GM18873 (cell line): ENCODE data around the gene PSMC3IP.
"Not testable (repeated sequence)": the region's sequence is repeated elsewhere in the genome, so short reads cannot be mapped to it uniquely, and the experiment has no call there.

Source experiments
- ATAC-seq: cut with Tn5 transposase; IDR thresholded peaks from one replicate; pipeline ENCODE4 v1.9.1; 2021; ENCODE audit warnings: mild to moderate bottlenecking, moderate library complexity, moderate number of reproducible peaks; ENCODE audit not compliant: unreplicated experiment, low FRiP score

The PSMC3IP gene

DNA sequence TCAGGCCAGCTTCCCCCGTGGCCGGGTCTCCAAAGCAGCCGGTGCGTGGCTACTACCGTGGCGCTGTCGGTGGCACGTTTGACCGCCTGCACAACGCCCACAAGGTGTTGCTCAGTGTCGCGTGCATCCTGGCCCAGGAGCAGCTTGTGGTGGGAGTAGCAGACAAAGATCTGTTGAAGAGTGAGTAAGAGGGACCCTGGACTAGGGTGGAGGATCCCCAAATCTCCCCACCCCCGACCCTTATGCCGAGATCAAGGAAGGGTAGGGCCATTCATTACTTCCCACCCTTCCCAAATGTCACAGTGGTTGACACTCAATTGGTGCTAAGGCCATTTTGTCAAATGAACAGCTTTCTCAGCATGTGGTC lies 14.4 kb downstream of the PSMC3IP start:
- ATAC-seq: no peak

DNA sequence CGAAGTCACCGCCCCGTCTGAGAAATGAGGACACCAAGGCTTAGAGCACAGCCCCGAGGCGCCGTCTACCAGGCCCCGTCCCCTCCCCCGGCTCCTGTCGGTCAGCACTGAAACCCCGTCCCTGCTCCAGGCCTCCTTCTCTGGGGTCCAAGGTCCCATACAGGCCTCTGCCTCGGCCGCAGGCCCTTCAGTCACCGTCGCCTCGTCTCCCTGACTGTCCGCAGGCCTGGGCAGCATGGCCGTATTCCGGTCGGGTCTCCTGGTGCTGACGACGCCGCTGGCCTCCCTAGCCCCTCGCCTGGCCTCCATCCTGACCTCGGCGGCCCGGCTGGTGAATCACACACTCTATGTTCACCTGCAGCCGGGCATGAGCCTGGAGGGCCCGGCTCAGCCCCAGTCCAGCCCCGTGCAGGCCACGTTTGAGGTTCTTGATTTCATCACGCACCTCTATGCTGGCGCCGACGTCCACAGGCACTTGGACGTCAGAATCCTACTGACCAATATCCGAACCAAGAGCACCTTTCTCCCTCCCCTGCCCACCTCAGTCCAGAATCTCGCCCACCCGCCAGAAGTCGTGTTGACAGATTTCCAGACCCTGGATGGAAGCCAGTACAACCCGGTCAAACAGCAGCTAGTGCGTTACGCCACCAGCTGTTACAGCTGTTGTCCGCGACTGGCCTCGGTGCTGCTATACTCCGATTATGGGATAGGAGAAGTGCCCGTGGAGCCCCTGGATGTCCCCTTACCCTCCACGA lies 15.0 kb downstream of the PSMC3IP start:
- ATAC-seq: no peak

DNA sequence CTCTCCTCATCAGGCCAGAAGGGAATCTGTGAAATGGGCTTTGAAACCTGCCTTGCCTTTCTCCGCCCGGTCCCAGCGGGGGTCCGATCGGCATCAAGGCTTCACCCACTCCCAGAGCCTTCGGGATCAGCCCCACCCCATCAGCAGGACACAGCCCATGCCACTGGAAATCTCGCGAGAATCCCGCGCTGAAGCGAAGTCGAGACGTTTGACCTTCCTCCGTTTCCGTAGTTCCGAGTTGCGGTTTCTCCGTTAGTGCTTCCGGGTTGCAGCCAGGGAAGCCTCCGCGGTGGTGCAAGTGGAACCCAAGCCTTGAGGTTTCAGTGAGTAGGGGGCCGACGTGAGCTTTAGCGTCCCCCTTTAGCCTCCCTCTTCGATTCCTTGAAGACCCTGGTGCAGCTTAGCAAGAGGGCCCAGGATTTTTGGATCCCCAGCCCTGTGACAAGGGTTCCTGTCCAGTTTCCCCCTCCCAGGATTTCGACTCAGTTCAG lies 15.6 kb downstream of the PSMC3IP start, which contains the start of gene COASY:
Gene COASY, plus strand, starts transcription at position 252 of the 491 bp plus-strand sequence. CDS start 475 bp downstream, outside the sequence.
- no peak for ATAC-seq

DNA sequence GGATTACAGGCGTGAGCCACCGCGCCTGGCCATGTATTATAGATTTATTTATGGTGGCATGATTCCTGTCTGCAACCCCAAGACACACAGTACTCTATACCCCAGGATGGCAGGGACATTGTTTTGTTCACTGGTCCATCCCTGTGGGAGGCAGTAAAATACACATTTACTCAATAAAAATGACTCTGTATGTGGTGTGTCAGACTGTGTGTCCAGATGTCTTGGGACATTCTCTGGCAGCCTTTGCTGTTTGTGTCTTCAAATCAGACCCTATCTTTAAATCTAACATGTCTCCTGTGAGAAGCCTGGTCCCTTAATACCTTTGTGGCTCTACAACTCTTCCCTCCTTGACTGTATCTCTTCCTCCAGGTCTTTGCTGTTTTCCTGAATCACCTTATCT lies 17.3 kb downstream of the PSMC3IP start:
- no peak for ATAC-seq

DNA sequence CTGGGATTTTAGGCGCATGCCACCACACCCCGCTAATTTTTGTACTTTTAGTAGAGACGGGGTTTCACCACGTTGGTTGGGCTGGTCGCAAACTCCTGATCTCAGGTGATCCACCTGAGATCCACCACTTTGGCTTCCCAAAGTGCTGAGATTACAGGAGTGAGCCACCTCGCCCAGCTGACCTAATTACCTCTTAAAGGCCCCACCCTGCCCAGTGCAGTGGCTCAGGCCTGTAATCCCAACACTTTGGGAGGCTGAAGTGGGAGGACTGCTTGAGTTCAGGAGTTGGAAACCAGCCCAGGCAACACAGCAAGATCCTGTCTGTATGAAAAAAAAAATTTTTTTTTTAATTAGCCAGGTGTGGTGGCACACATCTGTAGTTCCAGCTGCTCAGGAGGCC lies 18.5 kb downstream of the PSMC3IP start:
- ATAC-seq: no peak

DNA sequence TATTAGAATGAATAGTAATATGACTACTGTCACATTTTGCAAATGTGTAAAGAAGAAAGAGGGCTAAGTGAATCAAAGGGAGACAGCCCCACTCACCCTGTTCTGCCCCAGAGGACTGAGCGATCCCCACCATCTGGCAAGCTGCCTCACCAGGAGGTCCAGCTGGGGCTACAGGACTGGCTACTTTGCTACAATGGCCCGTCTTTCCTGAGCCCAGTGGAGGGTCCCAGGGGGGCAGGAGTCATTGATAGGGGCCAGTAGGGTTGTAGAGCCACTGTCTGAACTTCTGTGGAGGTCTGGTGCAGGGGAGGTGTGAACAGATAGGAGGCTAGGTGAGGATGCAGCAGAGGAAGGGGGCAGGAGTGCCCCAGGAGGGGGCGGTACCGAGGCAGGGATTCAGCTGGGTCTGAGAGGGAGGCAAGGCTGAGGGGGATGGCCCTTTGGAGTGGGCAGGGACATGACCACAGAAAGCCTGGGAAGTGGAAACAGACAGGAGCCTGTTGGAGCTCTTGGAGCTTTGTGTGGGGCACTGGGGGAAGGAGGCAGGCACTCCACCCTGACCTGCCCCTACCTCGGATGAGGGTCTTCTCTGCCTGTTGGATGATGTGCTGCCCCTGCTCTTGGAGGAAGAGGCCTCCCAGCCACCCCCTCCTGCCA lies 21.4 kb downstream of the PSMC3IP start:
- not testable (repeated sequence) for ATAC-seq

DNA sequence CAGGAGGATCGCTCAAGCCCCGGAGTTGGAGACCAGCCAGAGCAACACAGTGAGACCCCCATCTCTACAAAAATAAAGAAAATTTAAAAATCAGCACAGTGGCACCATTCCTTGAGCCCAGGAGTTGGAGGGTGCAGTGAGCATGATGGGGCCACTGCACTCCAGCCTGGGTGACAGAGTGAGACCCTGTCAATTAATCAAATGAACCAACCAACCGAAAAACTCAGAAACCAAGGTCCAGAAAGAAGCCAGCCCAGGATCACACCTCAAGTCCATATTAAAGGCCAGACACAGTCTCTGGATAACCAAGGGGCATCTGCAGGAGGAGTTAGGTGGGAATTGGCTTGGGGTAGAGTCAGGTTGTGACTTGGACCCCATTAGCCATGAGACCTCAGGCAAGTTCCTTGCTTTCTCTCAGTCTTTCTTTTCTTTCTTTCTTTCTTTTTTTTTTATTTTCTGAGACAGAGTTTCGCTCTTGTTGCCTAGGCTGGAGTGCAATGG lies 22.4 kb downstream of the PSMC3IP start:
- no peak for ATAC-seq

DNA sequence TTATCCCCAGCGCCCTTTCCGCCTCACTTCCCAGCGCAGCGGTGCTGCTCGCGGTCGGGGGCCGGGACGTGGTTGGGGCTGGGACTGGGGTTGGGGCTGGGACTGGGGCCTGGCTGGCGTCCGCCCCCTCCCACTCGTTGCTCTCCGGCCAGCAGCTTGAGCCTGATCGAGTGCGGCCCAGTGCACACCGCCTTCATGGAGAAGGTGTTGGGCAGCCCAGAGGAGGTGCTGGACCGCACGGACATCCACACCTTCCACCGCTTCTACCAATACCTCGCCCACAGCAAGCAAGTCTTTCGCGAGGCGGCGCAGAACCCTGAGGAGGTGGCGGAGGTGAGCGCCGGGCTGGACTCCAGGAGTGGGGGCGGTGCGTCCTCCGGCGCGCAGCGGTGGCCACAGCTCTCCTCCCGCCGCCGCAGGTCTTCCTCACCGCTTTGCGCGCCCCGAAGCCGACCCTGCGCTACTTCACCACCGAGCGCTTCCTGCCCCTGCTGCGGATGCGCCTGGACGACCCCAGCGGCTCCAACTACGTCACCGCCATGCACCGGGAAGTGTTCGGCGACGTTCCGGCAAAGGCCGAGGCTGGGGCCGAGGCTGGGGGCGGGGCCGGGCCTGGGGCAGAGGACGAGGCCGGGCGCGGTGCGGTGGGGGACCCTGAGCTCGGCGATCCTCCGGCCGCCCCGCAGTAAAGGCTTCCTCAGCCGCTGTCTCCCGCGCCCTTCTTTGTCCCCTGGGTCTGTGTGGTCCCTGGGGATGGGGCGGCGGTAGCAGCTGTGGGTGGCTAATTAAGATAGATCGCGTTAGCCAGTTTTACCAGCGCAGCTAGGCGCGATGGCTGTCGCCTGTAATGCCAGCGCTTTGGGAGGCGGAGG lies 23.0 kb downstream of the PSMC3IP start:
- no peak for ATAC-seq

DNA sequence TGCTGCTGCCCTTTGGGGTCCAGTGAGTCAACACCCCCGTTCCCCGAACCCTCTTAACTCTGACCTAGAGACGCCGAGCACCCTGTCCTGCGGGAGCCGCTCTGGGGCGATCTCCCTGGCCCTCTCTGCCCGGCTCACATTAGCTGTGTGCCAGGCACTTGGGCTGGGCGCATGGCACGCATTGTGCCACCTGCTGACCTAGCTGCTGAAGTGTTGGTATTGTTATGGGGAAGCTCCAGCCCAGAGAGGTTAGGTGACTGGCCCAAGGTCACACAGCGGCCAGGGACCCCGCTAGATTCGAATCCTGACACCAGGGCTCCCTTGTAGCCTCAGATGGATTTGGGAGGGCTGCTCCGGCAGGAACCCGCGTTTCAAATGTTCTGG lies 23.7 kb downstream of the PSMC3IP start:
- no peak for ATAC-seq

DNA sequence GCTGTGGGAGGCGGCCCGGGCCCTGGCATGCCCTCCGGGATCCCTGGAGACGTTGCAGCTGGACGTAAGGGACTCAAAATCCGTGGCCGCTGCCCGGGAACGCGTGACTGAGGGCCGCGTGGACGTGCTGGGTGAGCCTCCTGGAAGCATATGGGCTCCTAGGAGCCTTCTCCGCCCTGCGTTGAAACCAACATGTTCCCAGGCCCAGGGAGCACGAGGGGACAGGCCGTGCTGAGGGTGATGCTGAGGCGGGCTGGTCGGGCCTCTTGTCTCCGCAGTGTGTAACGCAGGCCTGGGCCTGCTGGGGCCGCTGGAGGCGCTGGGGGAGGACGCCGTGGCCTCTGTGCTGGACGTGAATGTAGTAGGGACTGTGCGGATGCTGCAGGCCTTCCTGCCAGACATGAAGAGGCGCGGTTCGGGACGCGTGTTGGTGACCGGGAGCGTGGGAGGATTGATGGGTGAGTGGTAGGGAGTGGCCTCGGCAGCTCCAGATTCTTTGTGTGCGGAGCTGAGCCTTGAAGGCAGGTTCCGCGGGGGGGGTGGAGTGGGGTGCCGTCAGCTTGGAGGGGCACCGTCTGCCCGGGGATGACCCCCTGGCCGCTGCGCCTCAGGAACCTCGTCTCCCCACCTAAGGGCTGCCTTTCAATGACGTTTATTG lies 24.2 kb downstream of the PSMC3IP start:
- ATAC-seq: no peak

DNA sequence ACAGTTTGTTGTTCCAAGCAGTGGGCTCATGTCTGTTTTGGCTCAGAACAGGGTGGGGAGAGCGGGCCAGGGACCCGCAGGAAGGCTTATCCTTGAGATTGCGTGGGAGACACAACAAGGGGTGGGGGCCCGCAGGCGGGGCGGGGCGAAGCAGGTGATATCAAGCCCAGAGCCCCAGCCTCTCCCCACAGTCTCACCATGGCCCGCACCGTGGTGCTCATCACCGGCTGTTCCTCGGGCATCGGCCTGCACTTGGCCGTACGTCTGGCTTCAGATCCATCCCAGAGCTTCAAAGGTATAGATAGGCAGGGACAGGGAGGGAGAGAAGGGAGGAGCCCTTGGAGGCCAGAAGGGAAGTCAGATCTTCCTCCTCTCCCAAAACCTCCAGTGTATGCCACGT lies 24.8 kb downstream of the PSMC3IP start, which contains the start of gene HSD17B1:
Gene HSD17B1, plus strand, starts transcription at position 188 of the 400 bp plus-strand sequence. Its CDS starts 11 bp downstream, at position 199.
- not testable (repeated sequence) for ATAC-seq

DNA sequence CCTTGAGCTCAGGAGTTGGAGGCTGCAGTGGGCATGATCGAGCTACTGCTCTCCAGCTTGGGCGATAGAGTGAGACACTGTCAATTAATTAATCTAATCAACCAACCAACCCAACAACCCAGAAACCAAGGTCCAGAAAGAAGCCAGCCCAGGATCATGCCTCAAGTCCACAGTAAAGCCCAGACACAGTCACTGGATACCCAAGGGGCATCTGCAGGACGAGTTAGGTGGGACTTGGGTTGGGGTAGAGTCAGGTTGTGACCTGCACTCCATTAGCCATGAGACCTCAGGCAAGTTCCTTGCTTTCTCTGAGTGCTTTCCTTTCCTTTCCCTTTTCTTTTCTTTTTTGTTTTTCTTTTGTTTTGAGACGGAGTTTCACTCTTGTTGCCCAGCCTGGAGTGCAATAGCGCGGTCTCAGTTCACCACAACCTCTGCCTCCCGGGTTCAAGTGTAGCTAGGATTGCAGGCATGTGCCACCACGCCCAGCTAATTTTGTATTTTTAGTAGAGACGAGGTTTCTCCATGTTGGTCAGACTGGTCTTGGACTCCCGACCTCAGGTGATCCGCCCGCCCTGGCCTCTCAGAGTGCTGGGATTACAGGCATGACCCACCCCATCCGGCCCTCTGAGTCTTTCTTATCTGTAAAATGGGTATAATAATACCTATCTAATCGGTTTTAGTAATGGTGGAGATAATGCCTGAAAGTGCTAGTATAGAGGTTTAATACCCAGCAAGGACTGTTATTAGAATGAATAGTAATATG lies 28.4 kb downstream of the PSMC3IP start:
- ATAC-seq: no peak

DNA sequence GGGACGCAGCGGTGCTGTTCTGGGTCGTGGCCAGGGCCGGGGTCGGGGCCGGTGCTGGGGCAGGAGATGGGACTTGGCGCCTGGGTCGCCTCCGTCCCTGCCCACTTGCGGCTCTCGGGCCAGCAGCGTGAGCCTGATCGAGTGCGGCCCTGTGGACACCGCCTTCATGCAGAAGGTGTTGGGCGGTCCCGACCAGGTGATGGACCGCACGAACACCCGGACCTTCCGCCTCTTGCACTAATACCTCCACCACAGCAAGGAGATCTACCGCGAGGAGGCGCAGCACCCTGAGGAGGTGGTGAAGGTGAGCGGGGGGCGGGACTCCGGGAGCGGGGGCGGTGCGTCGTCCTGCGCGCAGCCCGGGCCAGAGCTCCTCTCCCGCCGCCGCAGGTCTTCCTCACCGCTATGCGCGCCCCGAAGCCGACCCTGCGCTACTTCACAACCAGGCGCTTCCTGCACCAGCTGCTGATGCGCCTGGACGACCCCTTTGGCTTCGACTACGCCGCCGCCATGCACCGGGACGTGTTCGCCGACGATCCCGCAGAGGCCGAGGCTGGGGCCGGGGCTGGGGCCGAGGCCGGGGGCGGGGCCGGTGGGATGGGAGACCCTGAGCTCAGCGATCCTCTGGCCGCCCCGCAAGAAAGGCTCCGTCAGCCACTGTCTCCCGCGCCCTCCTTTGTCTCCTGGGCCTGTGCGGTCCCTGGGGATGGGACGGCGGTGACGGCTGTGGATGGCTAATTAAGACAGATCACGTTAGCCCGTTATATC lies 29.3 kb downstream of the PSMC3IP start:
- ATAC-seq: no peak

DNA sequence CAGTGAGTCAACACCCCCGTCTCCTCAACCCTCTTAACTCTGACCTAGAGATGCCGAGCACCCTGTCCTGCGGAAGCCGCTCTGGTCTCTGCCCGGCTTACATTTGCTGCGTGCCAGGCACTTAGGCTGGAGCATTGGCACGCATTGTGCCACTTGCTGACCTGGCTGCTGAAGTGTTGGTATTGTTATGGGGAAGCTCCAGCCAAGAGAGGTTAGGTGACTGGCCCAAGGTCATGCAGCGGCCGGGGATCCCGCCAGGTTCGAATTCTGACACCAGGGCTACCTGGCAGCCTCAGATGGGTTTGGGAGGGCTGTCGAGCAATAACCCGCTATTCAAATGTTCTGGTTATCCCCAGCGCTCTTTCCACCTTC lies 29.8 kb downstream of the PSMC3IP start:
- ATAC-seq: no peak

DNA sequence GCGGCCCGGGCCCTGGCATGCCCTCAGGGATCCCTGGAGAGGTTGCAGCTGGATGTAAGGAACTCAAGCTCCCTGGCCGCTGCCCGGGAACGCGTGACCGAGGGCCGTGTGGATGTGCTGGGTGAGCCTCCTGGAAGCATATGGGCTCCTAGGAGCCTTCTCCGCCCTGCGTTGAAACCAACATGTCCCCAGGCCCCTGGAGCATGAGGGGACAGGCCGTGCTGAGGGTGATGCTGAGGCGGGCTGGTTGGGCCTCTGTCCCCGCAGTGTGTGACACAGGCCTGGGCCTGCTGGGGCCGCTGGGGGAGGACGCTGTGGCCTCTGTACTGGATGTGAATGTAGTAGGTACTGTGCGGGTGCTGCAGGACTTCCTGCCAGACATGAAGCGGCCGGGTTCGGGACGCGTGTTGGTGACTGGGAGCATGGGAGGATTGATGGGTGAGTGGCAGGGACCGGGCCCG lies 30.5 kb downstream of the PSMC3IP start:
- ATAC-seq: no peak

DNA sequence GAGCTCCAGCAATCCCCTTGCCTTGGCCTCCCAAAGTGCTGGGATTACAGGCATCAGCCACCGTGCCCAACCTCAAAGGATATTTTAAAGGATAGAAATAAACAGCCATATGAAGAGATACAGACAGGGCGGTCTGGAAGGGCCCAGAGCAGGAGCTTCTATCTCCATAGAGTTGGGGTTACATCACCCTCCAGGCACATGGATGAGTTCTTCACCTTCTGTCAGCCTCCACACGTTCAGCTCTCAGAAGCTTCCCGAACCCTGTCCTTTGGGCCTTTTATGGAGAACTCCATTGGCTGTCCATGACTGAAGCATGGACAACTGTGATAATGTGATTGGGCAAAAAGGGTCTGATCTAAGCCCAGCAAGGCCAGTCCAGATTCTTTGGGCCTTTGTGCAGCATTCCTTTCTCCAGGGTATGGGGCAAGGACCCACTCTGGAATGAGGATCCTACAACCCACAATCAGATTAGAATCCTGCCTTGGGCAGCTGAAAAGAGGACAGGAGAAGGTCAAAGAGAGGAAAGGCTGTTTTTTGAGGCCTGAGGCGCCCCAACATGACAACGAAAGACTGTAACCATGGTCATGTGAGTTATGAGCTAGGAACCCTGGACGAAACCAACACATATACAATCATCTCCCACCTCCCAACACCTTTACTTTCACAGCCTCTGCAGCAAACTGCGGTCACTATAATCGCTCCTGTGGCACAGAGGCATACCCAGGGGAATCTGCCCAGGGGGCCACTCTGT lies 31.6 kb downstream of the PSMC3IP start:
- not testable (repeated sequence) for ATAC-seq

DNA sequence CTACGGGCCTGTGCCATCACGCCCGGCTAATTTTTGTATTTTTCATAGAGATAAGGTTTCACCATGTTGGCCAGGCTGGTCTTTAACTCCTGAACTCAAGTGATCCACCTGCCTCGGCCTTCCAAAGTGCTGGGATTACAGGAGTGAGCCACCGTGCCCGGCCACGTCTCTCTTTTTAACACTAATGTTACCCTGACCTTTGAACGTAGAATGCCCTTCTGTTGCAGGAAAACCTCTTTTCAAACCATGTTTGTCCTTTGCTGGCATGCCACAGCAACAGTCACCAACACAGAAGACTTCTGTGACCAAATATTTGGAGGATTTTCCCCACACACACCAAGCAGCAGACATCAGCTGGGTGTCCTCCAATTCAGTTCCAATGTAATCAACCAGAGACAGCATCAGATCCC lies 32.6 kb downstream of the PSMC3IP start:
- ATAC-seq: no peak
